ENCODE data around the gene MDFIC. TPM values are rescaled to one million over a fixed set of nuclear protein-coding genes. Genes with fewer than 3 reads are reported as not detected.

The MDFIC gene
- total RNA-seq, 1 experiment from 2014 or later = 13.0 TPM

DNA sequence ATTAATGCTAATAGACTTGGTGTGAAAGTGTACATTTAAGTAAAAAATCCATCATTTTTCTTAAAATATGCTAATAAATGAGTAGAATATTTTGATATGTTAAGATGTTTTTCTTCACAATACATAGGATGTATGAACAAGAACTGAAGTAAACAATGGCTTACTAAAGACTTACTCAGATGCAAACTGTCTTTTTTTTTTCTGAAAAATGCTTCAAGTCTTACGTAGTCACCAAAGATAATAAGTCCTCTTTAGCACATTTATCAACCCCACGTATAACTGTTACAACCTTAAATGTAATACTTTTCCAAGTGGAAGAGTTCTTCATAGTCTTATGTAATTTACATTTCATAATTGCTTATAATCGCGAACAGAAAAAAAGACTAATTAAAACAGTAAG is 54.8 kb downstream of the MDFIC start:
- CTCF ChIA-PET = interaction anchor here (0.5 kb wide), 1 partner anchor 88 kb away, joined by 3 read pairs; no protein-coding TSS in a partner anchor
- no peaks in the 10 kb centered on the region for H3K9me3 Mint-ChIP-seq (ENCODE audit: low read depth, unreplicated experiment)
- no peaks in the 10 kb centered on the region for H3K27me3 Mint-ChIP-seq (ENCODE audit: unreplicated experiment)
- H3K36me3 Mint-ChIP-seq (ENCODE audit: insufficient read depth, unreplicated experiment) = no peaks in the 10 kb centered on the region
- no peak for DNase-seq
- intact Hi-C loops (cut with micrococcal nuclease; ENCODE audit: unreplicated experiment) = no loop called here
- H3K4me1 Mint-ChIP-seq (ENCODE audit: low read depth, unreplicated experiment) = peaks cover 23% of the 10 kb centered on the region
- TF ChIP-seq CTCF (IDR thresholded peaks at IDR 0.05; ENCODE audit: unreplicated experiment) = no peak
- H3K27ac Mint-ChIP-seq (ENCODE audit: unreplicated experiment) = no peak overlapping the region
- H3K4me3 Mint-ChIP-seq (ENCODE audit: low read depth, unreplicated experiment) = no peak overlapping the region
- no TSS peak for BruUV-seq (replicated peaks)

DNA sequence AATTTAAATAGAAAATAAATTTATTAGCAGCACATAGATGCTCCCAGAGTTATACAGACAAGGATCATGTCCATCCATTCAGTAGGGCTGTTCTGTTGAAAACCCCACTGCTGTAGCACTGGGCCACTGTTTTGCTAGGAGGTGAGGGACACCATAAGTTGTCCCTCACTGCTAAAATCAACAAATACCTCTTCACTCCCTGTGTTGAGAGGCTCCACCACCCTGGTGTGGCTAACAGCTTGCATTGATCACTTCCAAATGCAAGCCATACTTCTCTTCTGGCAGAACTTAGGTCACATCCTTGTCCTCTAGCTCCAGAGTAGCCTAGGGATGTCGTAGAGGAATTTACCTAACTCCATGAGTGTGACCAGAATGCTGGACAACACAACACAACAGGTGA is 55.4 kb downstream of the MDFIC start:
- Mint-ChIP-seq H3K4me3 (ENCODE audit: low read depth, unreplicated experiment) (no peak overlapping the region), H3K9me3 (ENCODE audit: low read depth, unreplicated experiment) (peaks cover 2% of the 10 kb centered on the region), H3K36me3 (ENCODE audit: insufficient read depth, unreplicated experiment) (no peaks in the 10 kb centered on the region), H3K27me3 (ENCODE audit: unreplicated experiment) (no peaks in the 10 kb centered on the region), H3K4me1 (ENCODE audit: low read depth, unreplicated experiment) (peaks cover 30% of the 10 kb centered on the region), H3K27ac (ENCODE audit: unreplicated experiment) (no peak overlapping the region)
- no TSS peak for BruUV-seq (replicated peaks)
- TF ChIP-seq CTCF (IDR thresholded peaks at IDR 0.05; ENCODE audit: unreplicated experiment) = no peak
- CTCF ChIA-PET = no interaction called here
- DNase-seq = no peak
- intact Hi-C loops (cut with micrococcal nuclease; ENCODE audit: unreplicated experiment) = no loop called here

DNA sequence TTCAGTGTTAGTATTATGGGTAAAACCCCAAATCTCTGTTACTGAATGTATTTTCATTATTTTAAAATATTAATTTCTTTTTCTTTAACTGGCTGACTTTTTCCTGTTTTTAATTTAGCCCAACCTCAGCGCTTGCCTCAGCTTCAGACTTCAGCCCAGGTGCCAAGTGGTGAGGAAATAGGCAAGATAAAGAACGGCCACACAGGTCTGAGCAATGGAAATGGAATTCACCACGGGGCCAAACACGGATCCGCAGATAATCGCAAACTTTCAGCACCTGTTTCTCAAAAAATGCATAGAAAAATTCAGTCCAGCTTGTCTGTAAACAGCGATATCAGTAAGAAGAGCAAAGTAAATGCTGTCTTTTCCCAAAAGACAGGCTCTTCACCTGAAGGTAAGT is 57.5 kb downstream of the MDFIC start:
- Mint-ChIP-seq H3K4me3 (ENCODE audit: low read depth, unreplicated experiment) (peak overlapping the region; percentile 48), H3K36me3 (ENCODE audit: insufficient read depth, unreplicated experiment) (no peaks in the 10 kb centered on the region), H3K27ac (ENCODE audit: unreplicated experiment) (peak overlapping the region; percentile 52), H3K27me3 (ENCODE audit: unreplicated experiment) (no peaks in the 10 kb centered on the region), H3K4me1 (ENCODE audit: low read depth, unreplicated experiment) (peaks cover 30% of the 10 kb centered on the region), H3K9me3 (ENCODE audit: low read depth, unreplicated experiment) (peaks cover 2% of the 10 kb centered on the region)
- BruUV-seq (replicated peaks) = no TSS peak
- CTCF ChIA-PET = no interaction called here
- intact Hi-C loops (cut with micrococcal nuclease; ENCODE audit: unreplicated experiment) = no loop called here
- peak; percentile 70 for DNase-seq
- no peak for TF ChIP-seq CTCF (IDR thresholded peaks at IDR 0.05; ENCODE audit: unreplicated experiment)

DNA sequence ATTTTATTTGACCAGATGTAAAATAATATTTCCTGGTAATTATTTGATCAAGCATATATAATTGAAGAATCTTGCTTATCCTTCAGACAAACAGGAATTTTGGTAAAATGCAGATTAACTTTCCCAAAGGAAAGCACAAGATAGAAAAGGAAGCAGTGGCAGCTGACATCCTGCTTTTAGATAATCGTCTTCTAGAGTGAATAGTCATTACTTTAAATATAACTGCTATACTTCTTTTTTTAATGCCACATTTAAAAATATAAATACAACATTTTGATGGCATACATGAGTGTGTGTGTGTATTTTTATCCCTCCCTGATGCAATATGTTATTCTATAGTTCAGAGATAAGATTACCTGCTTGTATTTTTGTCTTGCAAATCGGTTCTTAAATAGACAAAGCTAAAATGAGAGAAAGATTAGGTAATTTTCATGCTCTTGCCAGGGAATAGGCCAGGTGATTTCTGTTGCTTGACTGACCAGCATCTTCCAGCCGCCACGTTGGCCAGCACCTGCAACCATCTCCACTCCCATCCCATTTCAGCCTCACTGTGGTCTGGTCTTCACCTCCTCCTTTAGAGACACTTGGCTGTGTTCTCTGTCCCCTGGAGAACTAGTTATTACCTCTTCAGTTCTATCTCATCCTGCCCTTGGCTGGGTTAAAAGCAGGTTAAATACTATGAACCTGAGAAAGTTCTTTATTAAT is 58.1 kb downstream of the MDFIC start:
- intact Hi-C loops (cut with micrococcal nuclease; ENCODE audit: unreplicated experiment) = loop anchor here (10.0 kb wide), 1 partner anchor 105 kb away; no protein-coding TSS in a partner anchor
- TF ChIP-seq CTCF (IDR thresholded peaks at IDR 0.05; ENCODE audit: unreplicated experiment) = no peak
- Mint-ChIP-seq H3K27me3 (ENCODE audit: unreplicated experiment) (no peaks in the 10 kb centered on the region), H3K27ac (ENCODE audit: unreplicated experiment) (peak overlapping the region; percentile 59), H3K9me3 (ENCODE audit: low read depth, unreplicated experiment) (peaks cover 2% of the 10 kb centered on the region), H3K4me1 (ENCODE audit: low read depth, unreplicated experiment) (peaks cover 30% of the 10 kb centered on the region), H3K4me3 (ENCODE audit: low read depth, unreplicated experiment) (peak overlapping the region; percentile 48), H3K36me3 (ENCODE audit: insufficient read depth, unreplicated experiment) (no peaks in the 10 kb centered on the region)
- DNase-seq = no peak
- BruUV-seq (replicated peaks) = no TSS peak
- CTCF ChIA-PET = no interaction called here
